Heart right ventricle (tissue), 16 donors: ENCODE measurements around the gene PCSK6. TPM values are rescaled to one million over a fixed set of nuclear protein-coding genes. Genes with fewer than 3 reads are reported as not detected.

Experiments used
- ATAC-seq, 8 donors: fragments of 200-7000 bp; cut with Tn5 transposase; one replicate each; pipeline ENCODE4 v1.9.1; 2020; ENCODE audit warnings: mild to moderate bottlenecking in 8 of 8, moderate library complexity in 8 of 8, moderate number of reproducible peaks in 1 of 8
- DNase-seq, 2 donors: peaks; one replicate each; pipeline ENCODE4 v3.0.0-alpha.2; 2020
- H3K27ac ChIP-seq, 10 donors: fragments of 200-600 bp; sonication (generic) in 2 of 10; one replicate each; pipeline versions ENCODE4 v1.5.0 to v1.8.0; 2020 to 2022; ENCODE audit warnings: mild to moderate bottlenecking in 3 of 10
- H3K27me3 ChIP-seq, 7 donors: fragments of 200-600 bp; one replicate each; pipeline ENCODE4 v1.8.0; 2021 to 2022; ENCODE audit warnings: mild to moderate bottlenecking in 2 of 7
- H3K36me3 ChIP-seq, 9 donors: fragments of 200-600 bp; sonication (generic) in 1 of 9; one replicate each; pipeline versions ENCODE4 v1.5.0 to v1.8.0; 2020 to 2022; ENCODE audit warnings: mild to moderate bottlenecking in 2 of 9
- H3K4me1 ChIP-seq, 9 donors: fragments of 200-600 bp; sonication (generic) in 1 of 9; one replicate each; pipeline versions ENCODE4 v1.5.0 to v1.8.0; 2020 to 2022; ENCODE audit warnings: mild to moderate bottlenecking in 4 of 9
- H3K4me3 ChIP-seq, 10 donors: fragments of 200-600 bp; sonication (generic) in 2 of 10; one replicate each; pipeline versions ENCODE4 v1.5.0 to v1.8.0; 2020 to 2022; ENCODE audit warnings: mild to moderate bottlenecking in 7 of 10, moderate library complexity in 2 of 10
- H3K9me3 ChIP-seq, 11 donors: fragments of 200-600 bp in 10 of 11; sonication (generic) in 2 of 11; one replicate each; pipeline versions ENCODE4 v1.5.0 to v1.8.0; 2013 to 2022; ENCODE audit warnings: mild to moderate bottlenecking in 2 of 11, control low read depth in 1 of 11, moderate library complexity in 1 of 11
- CTCF ChIP-seq, 9 donors: fragments of 200-600 bp; sonication (generic) in 2 of 9; IDR thresholded peaks; one replicate each; pipeline versions ENCODE4 v1.5.0 to v1.8.0; 2021 to 2022; ENCODE audit warnings: antibody characterized with exemption in 9 of 9, mild to moderate bottlenecking in 5 of 9, moderate library complexity in 1 of 9
- WGBS, 2 donors: extraction: QIAGEN DNeasy Blood & Tissue Kit; methylation state at CpG; one replicate each; pipeline ENCODE4 v1.1.7; 2013; ENCODE audit warnings: inconsistent platforms in 1 of 2; 5-methylcytosine and 5-hydroxymethylcytosine counted together
- intact Hi-C, 10 donors: fragments of 100-400 bp; cut with DNase I; formaldehyde crosslinking; loops; one replicate each; pipeline versions ENCODE4 v1.11.1 to v1.14.2; 2022
- polyA plus RNA-seq, 2 donors: library from polyadenylated mRNA; stranded (reverse); fragments of 200-250 nt; gene quantifications; one replicate each; pipeline ENCODE4 v1.2.3, GENCODE V29; 2013
- total RNA-seq, 10 donors: library from RNA; stranded (reverse); fragmentation: NEBNext Ultra II Directional in 3 of 10; extraction: Animal tissue kit (Norgen Biotek cat#: 25700) in 3 of 10; gene quantifications; one replicate each; pipeline versions ENCODE4 v1.2.1 to v1.2.4, GENCODE V29; 2021 to 2023
- donor health status: Arrhythmogenic right ventricular cardiomyopathy.
- donor health status: ischemic (EF 13 %, LVEDD 7.1; RV severe dilation, severe dysfunction).
- donor health status: healthy with polysubstance abuse.
- donor health status: DM: no; HTN: yes; CAD: no.
- donor health status: DM: no; HTN: no; CAD: no.
- donor health status: ischemic (EF 25% LVEDD 6.9; RV normal size, moderate dysfunction).
- donor health status: ischemic (EF 25% LVEDD 5.7; RV mildly dilated, moderate dysfunction).
- donor health status: healthy.
- donor health status: DM: yes; HTN: yes; CAD: no.
- donor health status: Ischemic cardiomyopathy.
- donor health status: ischemic (EF 35%, LVEDD 5.7; RV mildly dilated, moderate dysfunction).
- donor health status: nonischemic (EF 11% LVEDD 7.7; RV severe dilation, severe dysfunction).
- donor health status: DM: yes; HTN: yes; CAD: no.
- donor health status: PGD.
- donor health status: ischemic (EF 29% LVEDD 5.4; RV normal size, mild dysfunction).
- donor health status: nonischemic (EF 23%, LVEDD 6.1; RV moderate dilation, normal function).

Gene PCSK6
- total and polyA plus RNA-seq, 12 donors, result 4.6 to 34.0 (median 21.7) TPM

- DNase-seq, result no peak
- intact Hi-C loops, result no loop called here
Observed at GRCh38 chr15:101327147-101327740, 162.3 kb downstream of the PCSK6 start.

GRCh38 chr15:101326462-101327146 lies 162.9 kb downstream of the PCSK6 start:
- Histone ChIP-seq H3K4me3 (no peak overlapping the region), H3K9me3 (no peaks in the 10 kb centered on the region), H3K36me3 (peaks cover 0 to 66% (median 0%) of the 10 kb centered on the region in 9 donors), H3K27me3 (peaks cover 0 to 6% (median 0%) of the 10 kb centered on the region in 7 donors), H3K4me1 (no peaks in the 10 kb centered on the region), H3K27ac (no peak overlapping the region)
- DNase-seq (no peak), ATAC-seq (no peak)
- intact Hi-C loops, result no loop called here
- WGBS, 2 donors, result 79 to 83% methylated on average over 21 of the region's 21 CpGs
- no peak for TF ChIP-seq CTCF (IDR thresholded peaks at IDR 0.05)

More at GRCh38 chr15:101327147-101327740, 162.3 kb downstream of the PCSK6 start:
- TF ChIP-seq CTCF (IDR thresholded peaks at IDR 0.05), result no peak
- no peak for ATAC-seq
- Histone ChIP-seq H3K36me3 (peaks cover 0 to 59% (median 0%) of the 10 kb centered on the region in 9 donors), H3K27ac (no peak overlapping the region), H3K4me3 (no peak overlapping the region), H3K27me3 (peaks cover 0 to 6% (median 0%) of the 10 kb centered on the region in 7 donors), H3K4me1 (no peaks in the 10 kb centered on the region), H3K9me3 (no peaks in the 10 kb centered on the region)
- 72 to 73% methylated on average over 17 of the region's 17 CpGs for WGBS, 2 donors

- intact Hi-C loops, result no loop called here
- Histone ChIP-seq H3K9me3 (no peaks in the 10 kb centered on the region), H3K36me3 (peaks cover 0 to 69% (median 0%) of the 10 kb centered on the region in 9 donors), H3K4me3 (no peak overlapping the region), H3K27me3 (peaks cover 0 to 6% (median 0%) of the 10 kb centered on the region in 7 donors), H3K4me1 (peaks cover 0 to 1% (median 0%) of the 10 kb centered on the region in 9 donors), H3K27ac (no peak overlapping the region)
- no peak for TF ChIP-seq CTCF (IDR thresholded peaks at IDR 0.05)
- DNase-seq (no peak), ATAC-seq (no peak)
- 87 to 89% methylated on average over 8 of the region's 8 CpGs for WGBS, 2 donors
Observed at GRCh38 chr15:101326026-101326315, 163.5 kb downstream of the PCSK6 start.

- no peaks in the 10 kb centered on the region for H3K9me3 ChIP-seq
- WGBS, 2 donors, result 93 to 96% methylated on average over 19 of the region's 19 CpGs
- intact Hi-C loops, result no loop called here
- TF ChIP-seq CTCF (IDR thresholded peaks at IDR 0.05), result no peak
- H3K27me3 ChIP-seq, result peaks cover 0 to 6% (median 0%) of the 10 kb centered on the region in 7 donors
- H3K27ac ChIP-seq, result no peak overlapping the region
- DNase-seq (no peak), ATAC-seq (peak in 1 of 8 donors; percentile 27)
- peaks cover 0 to 73% (median 0%) of the 10 kb centered on the region in 9 donors for H3K36me3 ChIP-seq
- H3K4me3 ChIP-seq, result no peak overlapping the region
- H3K4me1 ChIP-seq, result peaks cover 0 to 7% (median 0%) of the 10 kb centered on the region in 9 donors
Observed at GRCh38 chr15:101325263-101326025, 164.1 kb downstream of the PCSK6 start.
